ENCODE results near the gene PTTG1IP2.

PTTG1IP2 gene

GRCh38 chr7:90469554-90469953, at the start of gene PTTG1IP2:
Gene PTTG1IP2 (plus strand): TSS chr7:90469639. CDS start chr7:90469787, 148 bp downstream.
- H3K27ac ChIP-seq (ENCODE audit: low read length), result no peak within 1 kb of the TSS
- no peaks in the 10 kb centered on the region for H3K36me3 ChIP-seq (ENCODE audit: insufficient read depth, low read length)
- TF ChIP-seq CTCF (IDR thresholded peaks at IDR 0.05; ENCODE audit: borderline replicate concordance, extremely low read depth, low read length, poor library complexity, severe bottlenecking), result no peak
- TF ChIP-seq EZH2 (IDR thresholded peaks at IDR 0.05; ENCODE audit: borderline replicate concordance, low read depth, low read length, severe bottlenecking), result no peak
- no peaks in the 10 kb centered on the region for H3K79me2 ChIP-seq (ENCODE audit: insufficient read depth, low read length)
- H3K27me3 ChIP-seq (ENCODE audit: insufficient read depth, low read length, poor library complexity), result no peaks in the 10 kb centered on the region
- no peaks in the 10 kb centered on the region for H3K4me1 ChIP-seq (ENCODE audit: insufficient read depth, low read length)
- no peak for ATAC-seq (ENCODE audit: insufficient read depth, low read depth)
- no peak within 1 kb of the TSS for H2AFZ ChIP-seq (ENCODE audit: low read depth, low read length)
- H3K4me3 ChIP-seq (ENCODE audit: low read depth in 1 of 2, low read length in 2 of 2), result no peak within 1 kb of the TSS
- peaks cover 4% of the 10 kb centered on the region for H3K9me3 ChIP-seq (ENCODE audit: insufficient read depth, low read length, severe bottlenecking)
- no peak within 1 kb of the TSS for H3K4me2 ChIP-seq (ENCODE audit: insufficient read depth, low read length)
- H4K20me1 ChIP-seq (ENCODE audit: insufficient read depth, low read length), result no peaks in the 10 kb centered on the region
- no peak within 1 kb of the TSS for H3K9ac ChIP-seq (ENCODE audit: low read depth, low read length)
- no peak for DNase-seq

- H3K79me2 ChIP-seq (ENCODE audit: insufficient read depth, low read length), result no peaks in the 10 kb centered on the region
- no peaks in the 10 kb centered on the region for H3K9me3 ChIP-seq (ENCODE audit: insufficient read depth, low read length, severe bottlenecking)
- no peak overlapping the region for H3K27ac ChIP-seq (ENCODE audit: low read length)
- H3K4me3 ChIP-seq (ENCODE audit: low read depth in 1 of 2, low read length in 2 of 2), result no peak overlapping the region
- no peak for TF ChIP-seq CTCF (IDR thresholded peaks at IDR 0.05; ENCODE audit: borderline replicate concordance, extremely low read depth, low read length, poor library complexity, severe bottlenecking)
- TF ChIP-seq EZH2 (IDR thresholded peaks at IDR 0.05; ENCODE audit: borderline replicate concordance, low read depth, low read length, severe bottlenecking), result no peak
- H2AFZ ChIP-seq (ENCODE audit: low read depth, low read length), result no peak overlapping the region
- no peaks in the 10 kb centered on the region for H3K36me3 ChIP-seq (ENCODE audit: insufficient read depth, low read length)
- H3K9ac ChIP-seq (ENCODE audit: low read depth, low read length), result no peak overlapping the region
- no peaks in the 10 kb centered on the region for H3K4me1 ChIP-seq (ENCODE audit: insufficient read depth, low read length)
- DNase-seq (no peak), ATAC-seq (ENCODE audit: insufficient read depth, low read depth) (no peak)
- no peaks in the 10 kb centered on the region for H3K27me3 ChIP-seq (ENCODE audit: insufficient read depth, low read length, poor library complexity)
- no peak overlapping the region for H3K4me2 ChIP-seq (ENCODE audit: insufficient read depth, low read length)
- H4K20me1 ChIP-seq (ENCODE audit: insufficient read depth, low read length), result no peaks in the 10 kb centered on the region
Observed at GRCh38 chr7:90421651-90422050, 47.8 kb upstream of the PTTG1IP2 start.

GRCh38 chr7:90424720-90425119, 44.7 kb upstream of the PTTG1IP2 start:
- Histone ChIP-seq H3K4me1 (ENCODE audit: insufficient read depth, low read length) (no peaks in the 10 kb centered on the region), H3K36me3 (ENCODE audit: insufficient read depth, low read length) (no peaks in the 10 kb centered on the region), H2AFZ (ENCODE audit: low read depth, low read length) (no peak overlapping the region), H3K4me3 (ENCODE audit: low read depth in 1 of 2, low read length in 2 of 2) (no peak overlapping the region), H3K27me3 (ENCODE audit: insufficient read depth, low read length, poor library complexity) (no peaks in the 10 kb centered on the region), H3K27ac (ENCODE audit: low read length) (no peak overlapping the region), H4K20me1 (ENCODE audit: insufficient read depth, low read length) (no peaks in the 10 kb centered on the region), H3K4me2 (ENCODE audit: insufficient read depth, low read length) (no peak overlapping the region), H3K79me2 (ENCODE audit: insufficient read depth, low read length) (no peaks in the 10 kb centered on the region), H3K9me3 (ENCODE audit: insufficient read depth, low read length, severe bottlenecking) (no peaks in the 10 kb centered on the region), H3K9ac (ENCODE audit: low read depth, low read length) (no peak overlapping the region)
- DNase-seq, result no peak
- ATAC-seq (ENCODE audit: insufficient read depth, low read depth), result no peak
- TF ChIP-seq EZH2 (IDR thresholded peaks at IDR 0.05; ENCODE audit: borderline replicate concordance, low read depth, low read length, severe bottlenecking) (no peak), CTCF (IDR thresholded peaks at IDR 0.05; ENCODE audit: borderline replicate concordance, extremely low read depth, low read length, poor library complexity, severe bottlenecking) (no peak)

GRCh38 chr7:90425376-90425775, 44.1 kb upstream of the PTTG1IP2 start:
- Histone ChIP-seq H3K4me1 (ENCODE audit: insufficient read depth, low read length) (no peaks in the 10 kb centered on the region), H3K9me3 (ENCODE audit: insufficient read depth, low read length, severe bottlenecking) (no peaks in the 10 kb centered on the region), H3K9ac (ENCODE audit: low read depth, low read length) (no peak overlapping the region), H3K79me2 (ENCODE audit: insufficient read depth, low read length) (no peaks in the 10 kb centered on the region), H4K20me1 (ENCODE audit: insufficient read depth, low read length) (no peaks in the 10 kb centered on the region), H3K27me3 (ENCODE audit: insufficient read depth, low read length, poor library complexity) (no peaks in the 10 kb centered on the region), H3K36me3 (ENCODE audit: insufficient read depth, low read length) (no peaks in the 10 kb centered on the region), H2AFZ (ENCODE audit: low read depth, low read length) (no peak overlapping the region), H3K4me3 (ENCODE audit: low read depth in 1 of 2, low read length in 2 of 2) (no peak overlapping the region), H3K4me2 (ENCODE audit: insufficient read depth, low read length) (no peak overlapping the region), H3K27ac (ENCODE audit: low read length) (no peak overlapping the region)
- ATAC-seq (ENCODE audit: insufficient read depth, low read depth) (no peak), DNase-seq (no peak)
- no peak for TF ChIP-seq EZH2 (IDR thresholded peaks at IDR 0.05; ENCODE audit: borderline replicate concordance, low read depth, low read length, severe bottlenecking)
- no peak for TF ChIP-seq CTCF (IDR thresholded peaks at IDR 0.05; ENCODE audit: borderline replicate concordance, extremely low read depth, low read length, poor library complexity, severe bottlenecking)

Data from DND-41 (cell line).